GM12892 (cell line): ENCODE data around the gene TTC13.

Experiments
- POLR2A ChIP-seq: IDR thresholded peaks from 2 replicates; pipeline ENCODE4 v1.6.1; 2011; ENCODE audit warnings: low read depth, low read length, control low read depth
- POLR2AphosphoS5 ChIP-seq: IDR thresholded peaks from 2 replicates; pipeline ENCODE4 v1.6.1; 2011; ENCODE audit warnings: low read depth, low read length, control low read depth

DNA sequence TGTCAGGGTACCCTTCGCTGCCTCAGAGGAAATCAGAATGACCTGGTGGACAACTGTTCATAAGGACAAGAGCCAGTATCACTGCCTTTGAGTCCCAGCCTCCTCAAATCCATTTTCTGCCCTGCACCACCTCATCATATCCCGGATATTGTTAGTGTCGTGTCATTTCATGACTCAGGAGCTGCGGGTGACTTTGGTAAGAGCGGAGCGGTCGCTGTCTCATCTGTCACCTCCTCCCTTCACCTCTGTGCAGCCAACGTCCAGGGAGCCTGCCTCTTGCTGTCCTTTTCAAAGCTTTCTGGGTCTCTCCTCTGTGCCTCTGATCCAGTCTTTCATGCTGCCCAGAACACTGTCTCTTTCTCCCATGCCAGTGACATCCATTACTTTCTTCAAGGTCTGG is 103.3 kb downstream of the TTC13 start:
- TF ChIP-seq POLR2A (no peak), POLR2AphosphoS5 (no peak)
